CD4-positive, CD25-positive, alpha-beta regulatory T cell (primary cell): ENCODE data around the gene DCLK2. TPM values are rescaled to one million over a fixed set of nuclear protein-coding genes. Genes with fewer than 3 reads are reported as not detected.

Experiments
- ATAC-seq, 2 donors: fragments of 150-1000 bp; cut with Tn5 transposase; one replicate each; pipeline ENCODE4 v1.10.0; 2021; ENCODE audit warnings: low read depth in 2 of 2, moderate number of reproducible peaks in 2 of 2, moderate library complexity in 1 of 2
- DNase-seq, 3 donors: peaks; one replicate each; pipeline versions ENCODE4 v3.0.0 to v3.0.0-alpha.2; 2012 to 2022; ENCODE audit warnings: mixed read lengths in 1 of 3
- H3K27ac ChIP-seq: one replicate; pipeline ENCODE4 v1.7.0; 2013; ENCODE audit warnings: mild to moderate bottlenecking, low read length; ENCODE audit not compliant: insufficient read depth, poor library complexity, severe bottlenecking
- H3K27me3 ChIP-seq: one replicate; pipeline ENCODE4 v1.7.0; 2013; ENCODE audit warnings: low read length; ENCODE audit not compliant: control insufficient read depth, insufficient read depth
- H3K36me3 ChIP-seq: one replicate; pipeline ENCODE4 v1.7.0; 2013; ENCODE audit warnings: mild to moderate bottlenecking, low read length, moderate library complexity; ENCODE audit not compliant: control insufficient read depth, insufficient read depth
- H3K4me1 ChIP-seq: 2 replicates; pipeline ENCODE4 v1.7.0; 2013; ENCODE audit warnings: mild to moderate bottlenecking, low read length; ENCODE audit not compliant: insufficient read depth, control insufficient read depth, poor library complexity, severe bottlenecking
- H3K4me3 ChIP-seq: one replicate; pipeline ENCODE4 v1.7.0; 2013; ENCODE audit warnings: low read depth, mild to moderate bottlenecking, low read length, moderate library complexity
- H3K9me3 ChIP-seq, 2 experiments: 1 replicate in 1 of 2; 2 replicates in 1 of 2; pipeline ENCODE4 v1.7.0; 2013; ENCODE audit warnings: low read length in 2 of 2, mild to moderate bottlenecking in 1 of 2, moderate library complexity in 1 of 2; ENCODE audit not compliant: control insufficient read depth in 2 of 2
- H3K27ac Mint-ChIP-seq, 3 donors: one replicate each; pipeline ENCODE4 v1.8.0; 2020 to 2022; ENCODE audit warnings: mild to moderate bottlenecking in 3 of 3, mixed read lengths in 3 of 3, moderate library complexity in 2 of 3
- H3K27me3 Mint-ChIP-seq: one replicate; pipeline ENCODE4 v1.8.0; 2022; ENCODE audit warnings: mild to moderate bottlenecking, mixed read lengths
- H3K36me3 Mint-ChIP-seq: one replicate; pipeline ENCODE4 v1.8.0; 2020; ENCODE audit warnings: mixed read lengths
- H3K4me1 Mint-ChIP-seq, 4 donors: one replicate each; pipeline ENCODE4 v1.8.0; 2020 to 2022; ENCODE audit warnings: mixed read lengths in 4 of 4, mild to moderate bottlenecking in 1 of 4
- H3K4me3 Mint-ChIP-seq, 4 donors: one replicate each; pipeline ENCODE4 v1.8.0; 2020 to 2022; ENCODE audit warnings: mild to moderate bottlenecking in 4 of 4, mixed read lengths in 4 of 4, moderate library complexity in 3 of 4
- H3K9me3 Mint-ChIP-seq, 7 donors: one replicate each; pipeline ENCODE4 v1.8.0; 2020 to 2022; ENCODE audit warnings: mixed read lengths in 7 of 7, mild to moderate bottlenecking in 3 of 7, moderate library complexity in 2 of 7
- polyA plus RNA-seq, 4 donors: library from polyadenylated mRNA; unstranded; fragments of 300-500 nt; fragmentation: Illumina TruSeq; gene quantifications; one replicate each; pipeline ENCODE4 v1.2.3, GENCODE V29; 2021
- total RNA-seq: library from RNA; stranded (reverse); gene quantifications from one replicate; pipeline ENCODE4 v1.2.3, GENCODE V29; 2022

DCLK2 gene
- total and polyA plus RNA-seq, 5 donors from 2014 or later, result 0.12 TPM; not detected in 4

GRCh38 chr4:150261571-150261970 lies 183.3 kb downstream of the DCLK2 start:
- no peaks in the 10 kb centered on the region for H3K27me3 ChIP-seq
- DNase-seq (no peak), ATAC-seq (no peak)
- no peak overlapping the region for H3K4me3 Mint-ChIP-seq
- H3K9me3 ChIP-seq, result no peaks in the 10 kb centered on the region
- H3K27ac Mint-ChIP-seq, result peak overlapping the region in 1 of 3 donors; percentile 62
- H3K27me3 Mint-ChIP-seq, result no peaks in the 10 kb centered on the region
- no peaks in the 10 kb centered on the region for H3K4me1 ChIP-seq
- no peak overlapping the region for H3K4me3 ChIP-seq
- H3K27ac ChIP-seq, result no peak overlapping the region
- H3K36me3 ChIP-seq, result peaks cover 18% of the 10 kb centered on the region
- peaks cover 0 to 3% (median 0%) of the 10 kb centered on the region in 4 donors for H3K4me1 Mint-ChIP-seq
- no peaks in the 10 kb centered on the region for H3K9me3 Mint-ChIP-seq
- H3K36me3 Mint-ChIP-seq, result peaks cover 32% of the 10 kb centered on the region

- H3K4me3 ChIP-seq, result no peak overlapping the region
- no peak overlapping the region for H3K4me3 Mint-ChIP-seq
- ATAC-seq (no peak), DNase-seq (no peak)
- peak overlapping the region in 2 of 3 donors; percentile 4 to 44 for H3K27ac Mint-ChIP-seq
- no peaks in the 10 kb centered on the region for H3K9me3 ChIP-seq
- H3K27me3 Mint-ChIP-seq, result no peaks in the 10 kb centered on the region
- H3K36me3 ChIP-seq, result peaks cover 18% of the 10 kb centered on the region
- no peaks in the 10 kb centered on the region for H3K4me1 ChIP-seq
- H3K36me3 Mint-ChIP-seq, result peaks cover 41% of the 10 kb centered on the region
- peaks cover 0 to 11% (median 1%) of the 10 kb centered on the region in 4 donors for H3K4me1 Mint-ChIP-seq
- no peak overlapping the region for H3K27ac ChIP-seq
- no peaks in the 10 kb centered on the region for H3K9me3 Mint-ChIP-seq
- no peaks in the 10 kb centered on the region for H3K27me3 ChIP-seq
Observed at GRCh38 chr4:150262611-150263010, 184.4 kb downstream of the DCLK2 start.

GRCh38 chr4:150264595-150265161 lies 186.4 kb downstream of the DCLK2 start:
- Histone ChIP-seq H3K36me3 (peaks cover 29% of the 10 kb centered on the region), H3K27ac (no peak overlapping the region), H3K4me3 (no peak overlapping the region), H3K4me1 (no peaks in the 10 kb centered on the region), H3K9me3 (no peaks in the 10 kb centered on the region), H3K27me3 (no peaks in the 10 kb centered on the region)
- peaks cover 52% of the 10 kb centered on the region for H3K36me3 Mint-ChIP-seq
- ATAC-seq, result no peak
- H3K9me3 Mint-ChIP-seq, result no peaks in the 10 kb centered on the region
- H3K4me3 Mint-ChIP-seq, result no peak overlapping the region
- H3K27ac Mint-ChIP-seq, result no peak overlapping the region
- no peaks in the 10 kb centered on the region for H3K27me3 Mint-ChIP-seq
- H3K4me1 Mint-ChIP-seq, result peaks cover 0 to 11% (median 8%) of the 10 kb centered on the region in 4 donors
- no peak for DNase-seq

GRCh38 chr4:150265806-150266205 lies 187.6 kb downstream of the DCLK2 start:
- DNase-seq (no peak), ATAC-seq (no peak)
- H3K9me3 ChIP-seq, result no peaks in the 10 kb centered on the region
- H3K4me3 ChIP-seq, result no peak overlapping the region
- no peak overlapping the region for H3K27ac ChIP-seq
- Mint-ChIP-seq H3K36me3 (peaks cover 60% of the 10 kb centered on the region), H3K4me1 (peaks cover 0 to 13% (median 7%) of the 10 kb centered on the region in 4 donors), H3K27ac (no peak overlapping the region), H3K9me3 (no peaks in the 10 kb centered on the region), H3K27me3 (no peaks in the 10 kb centered on the region), H3K4me3 (no peak overlapping the region)
- no peaks in the 10 kb centered on the region for H3K4me1 ChIP-seq
- H3K36me3 ChIP-seq, result peaks cover 33% of the 10 kb centered on the region
- H3K27me3 ChIP-seq, result no peaks in the 10 kb centered on the region

- no peak overlapping the region for H3K4me3 ChIP-seq
- H3K27me3 ChIP-seq, result no peaks in the 10 kb centered on the region
- DNase-seq (no peak), ATAC-seq (no peak)
- no peak overlapping the region for H3K4me3 Mint-ChIP-seq
- H3K4me1 Mint-ChIP-seq, result peaks cover 0 to 13% (median 9%) of the 10 kb centered on the region in 4 donors
- H3K9me3 ChIP-seq, result no peaks in the 10 kb centered on the region
- H3K4me1 ChIP-seq, result no peaks in the 10 kb centered on the region
- no peak overlapping the region for H3K27ac Mint-ChIP-seq
- H3K27me3 Mint-ChIP-seq, result no peaks in the 10 kb centered on the region
- H3K27ac ChIP-seq, result no peak overlapping the region
- H3K36me3 Mint-ChIP-seq, result peaks cover 77% of the 10 kb centered on the region
- H3K9me3 Mint-ChIP-seq, result no peaks in the 10 kb centered on the region
- H3K36me3 ChIP-seq, result peaks cover 33% of the 10 kb centered on the region
Observed at GRCh38 chr4:150268444-150268843, 190.2 kb downstream of the DCLK2 start.

GRCh38 chr4:150278206-150278605 lies 200.0 kb downstream of the DCLK2 start:
- Histone ChIP-seq H3K27me3 (no peaks in the 10 kb centered on the region), H3K27ac (no peak overlapping the region), H3K9me3 (no peaks in the 10 kb centered on the region), H3K4me1 (no peaks in the 10 kb centered on the region), H3K4me3 (no peak overlapping the region), H3K36me3 (peaks cover 43% of the 10 kb centered on the region)
- H3K9me3 Mint-ChIP-seq, result peaks cover 0 to 18% (median 0%) of the 10 kb centered on the region in 7 donors
- H3K36me3 Mint-ChIP-seq, result peaks cover 92% of the 10 kb centered on the region
- ATAC-seq (no peak), DNase-seq (no peak)
- H3K4me3 Mint-ChIP-seq, result no peak overlapping the region
- H3K4me1 Mint-ChIP-seq, result peaks cover 0 to 13% (median under 1%) of the 10 kb centered on the region in 4 donors
- H3K27me3 Mint-ChIP-seq, result no peaks in the 10 kb centered on the region
- no peak overlapping the region for H3K27ac Mint-ChIP-seq

GRCh38 chr4:150280081-150280895 lies 202.0 kb downstream of the DCLK2 start:
- H3K27ac ChIP-seq, result no peak overlapping the region
- peaks cover 51% of the 10 kb centered on the region for H3K36me3 ChIP-seq
- no peaks in the 10 kb centered on the region for H3K27me3 ChIP-seq
- H3K9me3 Mint-ChIP-seq, result peaks cover 0 to 18% (median 0%) of the 10 kb centered on the region in 7 donors
- H3K4me3 Mint-ChIP-seq, result no peak overlapping the region
- DNase-seq, result no peak
- peaks cover 0 to 7% (median 1%) of the 10 kb centered on the region in 4 donors for H3K4me1 Mint-ChIP-seq
- H3K9me3 ChIP-seq, result no peaks in the 10 kb centered on the region
- no peaks in the 10 kb centered on the region for H3K4me1 ChIP-seq
- no peak for ATAC-seq
- H3K36me3 Mint-ChIP-seq, result peaks cover 89% of the 10 kb centered on the region
- H3K4me3 ChIP-seq, result no peak overlapping the region
- no peaks in the 10 kb centered on the region for H3K27me3 Mint-ChIP-seq
- H3K27ac Mint-ChIP-seq, result peak overlapping the region in 1 of 3 donors; percentile 36
